ENCODE measurements around the gene SIL1.

Gene SIL1

GRCh38 chr5:138937392-138938387 lies 260.5 kb downstream of the SIL1 start:
- TF ChIP-seq MAX (IDR thresholded peaks at IDR 0.05) (no peak), NFIC (IDR thresholded peaks at IDR 0.05) (no peak), CREB1 (IDR thresholded peaks at IDR 0.05; ENCODE audit: low read depth) (no peak), TEAD4 (IDR thresholded peaks at IDR 0.05) (no peak), TCF12 (IDR thresholded peaks at IDR 0.05; ENCODE audit: low read depth) (no peak), YY1 (IDR thresholded peaks at IDR 0.05; ENCODE audit: low read depth) (no peak), FOXM1 (IDR thresholded peaks at IDR 0.05; ENCODE audit: borderline replicate concordance, low read depth) (no peak), ZBTB7A (IDR thresholded peaks at IDR 0.05; ENCODE audit: low read depth) (no peak), EGR1 (IDR thresholded peaks at IDR 0.05) (no peak), TAF1 (IDR thresholded peaks at IDR 0.05; ENCODE audit: low read depth) (no peak), RAD21 (IDR thresholded peaks at IDR 0.05; ENCODE audit: low read depth) (no peak)

- no peak for TF ChIP-seq CREB1 (IDR thresholded peaks at IDR 0.05; ENCODE audit: low read depth)
- TF ChIP-seq RAD21 (IDR thresholded peaks at IDR 0.05; ENCODE audit: low read depth): no peak
- TF ChIP-seq TAF1 (IDR thresholded peaks at IDR 0.05; ENCODE audit: low read depth): no peak
- no peak for TF ChIP-seq EGR1 (IDR thresholded peaks at IDR 0.05)
- no peak for TF ChIP-seq USF1 (IDR thresholded peaks at IDR 0.05)
- TF ChIP-seq CEBPB (IDR thresholded peaks at IDR 0.05): no peak
- no peak for TF ChIP-seq EP300 (IDR thresholded peaks at IDR 0.05; ENCODE audit: borderline replicate concordance)
- TF ChIP-seq MAX (IDR thresholded peaks at IDR 0.05): no peak
- no peak for TF ChIP-seq YY1 (IDR thresholded peaks at IDR 0.05; ENCODE audit: low read depth)
- TF ChIP-seq TCF12 (IDR thresholded peaks at IDR 0.05; ENCODE audit: low read depth): no peak
- TF ChIP-seq FOXM1 (IDR thresholded peaks at IDR 0.05; ENCODE audit: borderline replicate concordance, low read depth): no peak
These were observed 261.2 kb downstream of the SIL1 start for GRCh38 chr5:138936968-138937345.

GRCh38 chr5:138936225-138936967 lies 261.8 kb downstream of the SIL1 start:
- no peak for TF ChIP-seq TEAD4 (IDR thresholded peaks at IDR 0.05)
- no peak for TF ChIP-seq NFIC (IDR thresholded peaks at IDR 0.05)
- no peak for TF ChIP-seq EGR1 (IDR thresholded peaks at IDR 0.05)
- no peak for TF ChIP-seq CEBPB (IDR thresholded peaks at IDR 0.05)
- no peak for TF ChIP-seq TAF1 (IDR thresholded peaks at IDR 0.05; ENCODE audit: low read depth)

- TF ChIP-seq TAF1 (IDR thresholded peaks at IDR 0.05; ENCODE audit: low read depth) (no peak), ZBTB7A (IDR thresholded peaks at IDR 0.05; ENCODE audit: low read depth) (no peak), EP300 (IDR thresholded peaks at IDR 0.05; ENCODE audit: borderline replicate concordance) (no peak), USF1 (IDR thresholded peaks at IDR 0.05) (no peak), MAX (IDR thresholded peaks at IDR 0.05) (no peak), TEAD4 (IDR thresholded peaks at IDR 0.05) (no peak), RAD21 (IDR thresholded peaks at IDR 0.05; ENCODE audit: low read depth) (no peak), CEBPB (IDR thresholded peaks at IDR 0.05) (no peak), FOXM1 (IDR thresholded peaks at IDR 0.05; ENCODE audit: borderline replicate concordance, low read depth) (no peak), EGR1 (IDR thresholded peaks at IDR 0.05) (no peak), TCF12 (IDR thresholded peaks at IDR 0.05; ENCODE audit: low read depth) (no peak), CREB1 (IDR thresholded peaks at IDR 0.05; ENCODE audit: low read depth) (no peak), NFIC (IDR thresholded peaks at IDR 0.05) (no peak), YY1 (IDR thresholded peaks at IDR 0.05; ENCODE audit: low read depth) (no peak), REST (IDR thresholded peaks at IDR 0.05; ENCODE audit: low read depth) (no peak)
These were observed 262.7 kb downstream of the SIL1 start for GRCh38 chr5:138935466-138935865.

GRCh38 chr5:138934971-138935370 lies 263.2 kb downstream of the SIL1 start:
- TF ChIP-seq ZBTB7A (IDR thresholded peaks at IDR 0.05; ENCODE audit: low read depth): no peak

- TF ChIP-seq CREB1 (IDR thresholded peaks at IDR 0.05; ENCODE audit: low read depth) (no peak), FOXM1 (IDR thresholded peaks at IDR 0.05; ENCODE audit: borderline replicate concordance, low read depth) (no peak), ZBTB7A (IDR thresholded peaks at IDR 0.05; ENCODE audit: low read depth) (no peak), TAF1 (IDR thresholded peaks at IDR 0.05; ENCODE audit: low read depth) (no peak), USF1 (IDR thresholded peaks at IDR 0.05) (no peak), MAX (IDR thresholded peaks at IDR 0.05) (no peak), EGR1 (IDR thresholded peaks at IDR 0.05) (no peak), RAD21 (IDR thresholded peaks at IDR 0.05; ENCODE audit: low read depth) (no peak), NFIC (IDR thresholded peaks at IDR 0.05) (no peak), CEBPB (IDR thresholded peaks at IDR 0.05) (no peak), YY1 (IDR thresholded peaks at IDR 0.05; ENCODE audit: low read depth) (no peak), EP300 (IDR thresholded peaks at IDR 0.05; ENCODE audit: borderline replicate concordance) (no peak), REST (IDR thresholded peaks at IDR 0.05; ENCODE audit: low read depth) (no peak), TEAD4 (IDR thresholded peaks at IDR 0.05) (no peak)
These were observed 264.5 kb downstream of the SIL1 start for GRCh38 chr5:138933522-138934290.
